Stimulated activated CD4-positive, alpha-beta T cell treated with anti-CD3 and anti-CD28 coated beads, Interleukin-12 subunit alpha, Interleukin-12 subunit beta, amount 100 ng/mL, for 24 hours (primary cell): Measurements from ENCODE around the gene ARMC2.
"Not testable (repeated sequence)": the region's sequence is repeated elsewhere in the genome, so short reads cannot be mapped to it uniquely, and the experiment has no call there.

ENCODE experiments used
- DNase-seq, 2 experiments: peaks; one replicate each; pipeline ENCODE4 v3.0.0-alpha.2; 2020; ENCODE audit warnings: low read depth in 2 of 2

Gene ARMC2

DNA sequence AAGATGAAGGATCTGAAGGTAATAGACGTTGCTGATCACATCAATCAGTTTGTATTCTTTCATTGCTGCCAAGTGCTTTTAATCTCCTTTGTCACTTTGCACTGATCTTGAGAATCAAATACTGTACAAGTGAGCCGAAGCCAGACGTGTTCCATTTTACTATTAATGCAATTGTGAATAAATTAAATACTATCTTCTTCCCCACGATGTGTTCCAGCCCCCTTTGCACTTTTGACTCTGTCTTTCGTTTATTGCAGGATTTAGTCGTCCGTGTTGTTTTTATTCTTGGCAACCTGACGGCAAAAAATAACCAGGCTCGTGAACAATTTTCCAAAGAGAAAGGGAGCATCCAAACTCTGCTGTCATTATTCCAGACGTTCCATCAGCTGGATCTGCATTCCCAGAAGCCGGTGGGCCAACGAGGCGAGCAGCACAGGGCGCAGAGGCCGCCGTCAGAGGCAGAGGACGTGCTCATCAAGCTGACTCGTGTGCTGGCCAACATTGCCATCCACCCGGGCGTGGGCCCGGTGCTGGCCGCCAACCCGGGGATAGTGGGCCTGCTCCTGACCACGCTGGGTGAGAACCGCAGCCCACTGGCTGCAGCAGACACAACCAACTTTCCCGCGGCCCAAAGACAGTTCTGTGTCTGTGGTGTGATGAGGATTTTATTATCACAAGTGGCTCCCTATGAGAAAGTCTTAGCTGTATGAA lies 104.7 kb downstream of the ARMC2 start:
- no peak for DNase-seq

DNA sequence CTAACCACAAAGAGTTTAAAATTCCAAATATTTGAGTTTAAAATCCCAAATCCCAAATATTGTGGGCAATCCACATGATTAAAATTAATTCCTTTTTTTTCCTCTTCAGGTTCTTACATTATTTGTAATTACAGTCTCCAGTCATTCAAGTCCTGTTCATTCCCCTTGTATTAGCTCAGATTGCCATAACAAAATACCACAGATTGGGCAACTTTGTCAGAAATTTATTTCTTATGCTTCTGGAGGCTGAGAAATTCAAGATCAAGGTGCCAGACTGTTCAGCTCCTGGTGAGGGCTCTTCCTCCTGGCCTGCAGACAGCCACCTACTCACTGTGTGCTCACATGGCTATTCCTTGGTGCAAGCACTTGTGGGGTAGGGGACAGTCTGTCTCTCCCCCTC lies 105.5 kb downstream of the ARMC2 start:
- DNase-seq: no peak

DNA sequence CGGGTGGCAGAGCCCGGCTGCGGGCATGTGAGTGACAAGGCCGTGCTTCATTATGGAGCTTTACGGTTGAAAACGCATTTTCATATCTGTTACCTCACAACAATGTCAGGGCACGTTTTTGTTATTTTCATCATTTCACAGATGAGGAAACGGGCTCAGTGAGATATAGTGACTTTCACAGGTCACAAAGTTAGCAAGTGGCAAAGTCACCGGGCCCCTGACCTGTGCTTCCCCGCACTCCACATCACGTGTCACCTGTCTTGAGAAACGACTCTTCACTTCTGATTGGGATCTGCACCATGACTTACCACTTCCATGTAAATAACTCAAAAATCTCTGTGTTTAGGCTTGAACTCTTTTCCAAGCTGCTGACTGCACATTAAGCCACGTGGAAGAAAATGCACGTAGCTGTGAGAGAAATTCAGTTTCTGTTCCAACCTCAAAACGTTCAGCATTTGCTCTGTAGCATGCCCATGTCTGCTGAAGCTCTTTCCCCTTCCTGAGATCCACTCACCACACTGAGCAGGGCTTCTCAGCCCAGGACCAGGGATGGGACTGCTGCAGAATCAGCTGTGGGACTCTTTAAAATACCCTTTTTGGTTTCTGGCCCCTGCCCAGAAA lies 107.2 kb downstream of the ARMC2 start:
- DNase-seq: no peak

DNA sequence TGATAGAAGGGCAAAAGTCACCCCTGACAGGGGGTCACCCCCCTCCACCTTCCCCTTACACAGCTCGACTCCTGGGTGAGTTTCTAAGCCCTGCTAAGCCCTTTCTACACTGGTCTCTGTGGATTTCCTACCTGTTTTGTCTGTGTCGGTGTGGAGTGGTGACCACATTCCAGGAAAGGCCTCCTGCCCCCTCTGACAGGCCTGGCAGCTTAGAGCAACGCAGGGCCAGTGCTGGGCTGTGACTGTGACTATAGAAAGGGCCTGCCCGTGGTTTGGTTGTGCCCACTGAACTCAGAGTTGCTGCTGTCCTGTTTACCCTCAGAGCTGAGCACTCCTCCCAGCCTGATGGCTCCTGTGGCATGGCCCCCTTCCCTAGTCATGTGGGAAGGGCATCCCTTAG lies 109.0 kb downstream of the ARMC2 start:
- no peak for DNase-seq

DNA sequence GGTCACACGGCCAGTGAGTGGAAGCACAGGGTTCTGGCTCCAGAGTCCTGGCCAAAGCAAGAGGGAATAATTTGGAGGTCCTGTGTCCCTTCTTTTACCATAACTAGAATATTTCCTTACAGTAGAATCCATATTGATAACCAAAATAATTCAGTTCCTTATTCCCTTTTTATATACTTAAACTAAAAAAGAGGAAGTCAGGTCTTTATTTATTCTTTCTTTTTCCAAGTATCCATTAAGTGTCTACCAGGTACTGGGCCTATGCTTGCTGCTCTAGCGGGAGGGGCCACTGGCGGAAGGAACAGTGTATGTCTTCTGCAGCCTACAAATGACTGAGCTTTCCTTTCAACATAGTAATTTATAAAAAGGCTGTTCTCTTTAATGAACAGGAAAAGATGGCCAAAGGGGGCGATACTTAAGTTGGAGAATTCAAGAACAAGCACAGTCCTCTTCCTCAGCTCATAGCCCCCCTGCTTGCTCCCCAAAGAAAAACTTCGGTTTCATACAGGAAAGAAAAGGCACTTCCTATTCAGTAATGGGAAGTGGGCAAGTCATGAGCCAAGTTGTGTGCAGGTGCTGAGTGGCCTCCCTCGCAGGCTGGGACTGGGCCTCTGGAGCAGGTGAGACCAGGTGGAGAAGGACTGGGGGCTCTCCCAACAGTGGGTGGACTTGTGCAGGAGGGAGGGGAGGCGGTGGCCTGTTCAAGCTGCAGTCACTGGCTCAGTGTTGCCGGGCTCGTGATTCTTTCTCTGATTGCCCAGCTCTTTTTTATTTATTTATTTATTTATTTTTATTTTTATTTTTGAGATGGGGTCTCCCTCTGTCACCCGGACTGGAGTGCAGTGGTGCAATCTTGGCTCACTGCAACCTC lies 110.9 kb downstream of the ARMC2 start:
- DNase-seq: no peak

DNA sequence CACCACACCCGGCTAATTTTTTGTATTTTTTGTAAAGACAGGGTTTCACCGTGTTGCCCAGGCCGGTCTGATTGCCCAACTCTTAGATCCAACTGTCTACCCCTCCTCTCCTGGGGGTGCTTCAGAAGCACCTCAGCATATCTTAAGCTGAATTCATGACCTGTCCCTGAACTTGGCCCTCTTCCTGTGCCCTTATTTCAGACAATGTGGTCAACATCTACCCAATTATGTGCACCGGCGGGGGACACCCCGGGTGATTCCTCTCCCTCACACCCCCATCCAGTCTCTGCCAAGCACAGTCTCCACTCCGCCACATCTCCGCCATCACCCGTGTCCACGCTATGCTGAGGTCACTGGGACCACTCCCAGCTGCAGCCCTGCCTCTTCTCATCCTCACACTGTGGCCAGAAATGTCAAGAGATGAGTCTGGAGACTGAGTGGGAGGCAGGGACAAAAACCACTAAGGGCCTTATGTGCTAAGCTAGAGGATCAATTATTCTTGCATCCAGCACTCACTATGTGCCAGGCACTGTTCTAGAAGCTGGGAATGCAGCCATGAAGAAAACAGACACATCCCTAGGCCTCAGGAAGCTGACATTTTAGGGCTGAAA lies 111.9 kb downstream of the ARMC2 start:
- DNase-seq: no peak

DNA sequence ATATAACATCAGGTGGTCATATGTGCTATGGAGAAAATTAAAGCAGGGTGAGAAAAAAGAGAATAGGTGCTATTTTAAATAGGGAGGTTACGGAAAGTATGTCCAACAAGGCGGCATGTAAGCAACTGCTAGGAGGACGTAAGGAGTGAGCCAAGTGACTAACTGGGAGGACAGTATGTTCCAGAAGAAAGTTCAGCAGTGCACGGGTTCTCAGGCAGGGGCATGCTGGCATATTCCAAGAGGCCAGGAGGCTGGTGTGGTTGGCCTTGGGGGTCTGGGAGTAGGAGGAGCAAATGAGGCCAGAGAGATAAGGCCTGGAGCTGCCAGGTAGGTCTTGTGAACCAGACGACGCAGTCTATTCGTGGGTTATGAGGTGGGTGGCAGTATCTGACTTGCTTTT lies 112.4 kb downstream of the ARMC2 start:
- no peak for DNase-seq

DNA sequence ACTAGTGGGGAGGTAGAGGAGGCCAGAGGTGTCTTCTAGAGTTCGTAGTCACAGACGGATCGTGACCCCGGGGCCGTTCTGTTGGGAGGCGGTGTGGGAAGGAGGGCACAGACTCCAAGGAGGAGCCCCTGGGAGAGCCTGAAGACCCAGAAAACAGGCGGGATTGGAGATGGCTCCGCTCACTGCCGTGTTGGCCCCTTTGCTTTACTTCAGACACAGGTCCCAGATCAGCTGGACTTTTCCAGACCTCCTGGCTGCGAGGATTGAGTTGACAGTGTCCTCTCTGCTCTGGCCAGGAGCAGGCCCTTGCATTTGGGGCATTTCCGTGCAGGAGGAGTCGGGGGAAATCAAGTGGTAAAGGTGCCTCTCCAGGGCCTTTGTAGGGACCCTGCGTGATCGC lies 112.9 kb downstream of the ARMC2 start:
- no peak for DNase-seq

DNA sequence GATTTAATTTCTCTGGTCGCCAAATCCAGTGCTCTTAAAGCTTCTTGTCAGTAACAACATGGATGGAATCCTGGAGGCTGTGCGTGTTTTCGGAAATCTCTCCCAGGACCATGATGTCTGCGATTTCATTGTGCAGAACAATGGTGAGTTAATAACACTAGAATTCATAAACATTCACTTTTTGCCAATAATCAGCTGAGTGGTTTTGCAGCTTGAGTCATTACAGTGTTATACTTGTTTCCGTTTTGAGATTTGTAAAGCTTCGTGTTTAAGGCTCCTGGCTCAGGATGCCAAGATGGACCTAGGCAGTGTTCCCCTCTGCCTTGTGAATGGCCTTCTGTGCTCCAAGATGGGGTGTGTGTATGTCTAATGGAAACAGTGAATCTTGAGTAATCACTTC lies 113.8 kb downstream of the ARMC2 start:
- DNase-seq: no peak

DNA sequence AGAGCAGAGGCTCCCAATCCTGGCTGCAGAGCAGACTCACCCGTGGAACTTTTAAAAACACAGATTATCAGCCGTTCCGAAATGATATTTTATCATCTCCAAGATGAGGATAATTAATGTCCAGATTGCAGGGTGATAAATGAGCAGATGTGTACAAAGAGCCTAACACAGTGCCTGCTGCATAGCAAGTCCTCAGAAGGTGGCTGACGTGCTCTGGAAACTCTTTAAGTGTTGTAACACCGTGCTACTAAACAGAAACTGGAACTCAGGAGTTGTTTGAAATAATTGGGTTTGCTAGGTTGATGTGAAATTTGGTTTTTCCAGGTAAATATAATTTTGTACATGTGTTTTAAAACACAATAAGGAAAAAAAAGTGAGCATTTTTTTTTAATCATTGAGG lies 118.0 kb downstream of the ARMC2 start:
- DNase-seq: no peak

DNA sequence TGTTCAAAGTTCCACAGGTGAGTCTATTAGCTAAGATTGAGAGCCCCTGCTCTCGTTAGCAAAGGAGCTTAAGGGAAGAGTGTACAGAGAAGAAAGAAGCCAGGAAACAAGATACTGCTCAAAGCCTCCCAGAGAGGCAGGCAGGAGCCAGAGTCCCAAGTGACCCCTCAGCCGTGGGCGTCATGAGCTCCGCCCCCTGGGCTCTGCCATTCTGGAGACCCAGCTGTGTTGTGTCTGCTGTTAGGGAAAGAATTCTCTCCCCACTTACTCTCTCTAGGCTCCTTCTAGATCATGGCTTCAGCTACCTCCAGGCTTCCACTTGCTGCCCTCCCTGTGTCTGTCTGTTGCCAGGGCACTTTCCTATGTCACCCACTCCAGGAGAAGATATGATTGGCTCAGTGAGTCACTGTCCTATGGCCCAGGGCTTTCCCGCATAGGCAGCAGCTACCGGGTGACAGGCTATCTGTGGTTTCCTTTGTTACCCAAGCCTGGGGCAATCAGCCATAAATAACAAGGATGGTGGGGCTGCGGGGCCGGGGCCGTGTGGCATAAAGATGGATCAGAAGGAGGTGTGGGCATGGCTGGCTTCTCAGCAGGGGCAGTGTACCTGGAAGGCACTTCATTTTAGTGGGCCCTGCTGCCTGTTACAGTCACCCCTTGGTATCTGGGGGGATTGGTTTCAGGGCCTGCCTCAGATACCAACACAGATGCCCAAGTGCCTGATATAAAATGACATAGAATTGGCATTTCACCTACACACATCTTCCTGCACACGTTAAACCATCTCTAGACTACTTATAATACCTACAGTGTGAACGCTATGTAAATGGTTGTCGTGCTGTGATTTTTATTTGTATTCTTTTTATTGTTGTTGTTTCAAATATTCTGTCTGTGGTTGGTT lies 118.9 kb downstream of the ARMC2 start:
- no peak for DNase-seq

DNA sequence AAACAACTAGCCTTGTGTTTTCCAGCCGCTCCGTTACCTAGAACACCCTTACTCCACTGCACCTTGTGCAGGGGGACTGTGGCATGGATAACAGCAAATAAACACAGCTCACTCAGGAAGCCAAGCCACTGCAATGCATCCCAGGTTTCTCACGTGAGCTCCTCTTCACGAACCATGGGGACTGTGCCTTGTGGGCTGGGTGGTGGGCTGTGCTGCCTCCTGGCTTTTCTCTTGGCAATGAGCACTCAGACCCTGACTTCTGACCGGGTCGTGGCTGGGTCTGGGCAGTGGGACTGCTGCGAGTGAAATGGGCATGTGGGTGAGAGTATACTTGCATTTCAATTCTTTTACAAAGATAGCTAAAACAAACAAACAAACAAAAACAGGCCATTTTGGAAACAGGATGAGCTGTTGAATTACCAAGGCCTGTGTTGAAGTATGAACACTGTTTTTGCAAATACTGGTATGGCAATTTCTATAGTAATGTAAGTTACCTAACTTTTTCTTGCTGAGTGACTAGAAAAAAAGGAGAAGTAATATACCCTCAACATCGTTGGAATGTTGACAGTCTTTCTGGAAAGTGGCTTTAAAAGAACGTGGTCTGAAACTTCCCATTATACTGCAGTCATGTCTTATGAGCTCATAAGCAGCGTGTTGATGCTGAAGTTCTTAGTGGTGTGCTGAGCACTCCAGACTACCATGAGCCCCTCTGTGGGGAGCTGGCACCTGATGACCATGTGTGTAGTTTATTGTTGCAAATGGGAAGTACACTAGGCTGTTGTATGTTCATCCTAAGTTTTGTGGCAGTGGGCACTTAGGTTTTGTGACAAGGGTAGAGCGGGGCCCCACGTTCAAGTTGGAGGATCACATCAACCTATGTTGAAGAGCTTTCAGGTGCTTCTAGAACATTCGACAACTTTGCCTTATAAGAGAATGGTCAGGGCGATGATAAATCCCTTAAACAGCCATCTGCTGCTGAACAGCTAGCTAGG lies 120.4 kb downstream of the ARMC2 start:
- DNase-seq: no peak

DNA sequence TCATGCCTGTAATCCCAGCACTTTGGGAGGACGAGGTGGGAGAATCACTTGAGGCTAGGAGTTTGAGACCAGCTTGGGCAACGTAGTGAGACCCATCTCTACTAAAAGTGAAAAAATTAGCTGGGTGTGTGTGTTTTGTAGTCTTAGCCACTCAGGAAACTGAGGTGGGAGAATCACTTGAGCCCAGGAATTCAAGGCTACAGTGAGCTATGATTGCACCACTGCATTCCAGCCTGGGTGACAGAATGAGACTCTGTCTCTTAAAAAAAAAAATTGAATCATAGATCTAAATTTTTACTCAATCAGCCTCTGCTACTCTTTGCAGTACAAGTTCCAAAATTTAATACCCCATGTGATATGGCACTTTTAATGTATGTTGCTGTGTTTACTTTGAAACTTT lies 121.6 kb downstream of the ARMC2 start:
- DNase-seq: no peak

DNA sequence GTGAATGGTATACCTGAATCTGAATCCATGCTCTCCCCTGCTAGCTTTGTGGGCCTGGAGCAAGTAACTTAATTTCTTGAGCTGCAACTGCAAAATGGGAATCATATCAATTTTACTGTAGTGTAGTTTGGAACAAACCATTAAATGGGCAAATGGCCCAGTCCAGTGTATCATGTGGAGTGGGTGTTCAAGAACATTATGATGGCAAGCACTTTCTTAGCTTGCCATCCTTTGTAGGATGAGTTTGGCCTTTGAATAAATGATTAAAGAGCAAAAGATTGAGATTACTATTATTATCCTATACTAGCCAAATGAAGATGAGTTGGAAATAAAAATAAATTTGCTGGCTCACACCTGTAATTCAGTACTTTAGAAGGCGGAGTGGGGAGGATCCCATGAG lies 126.0 kb downstream of the ARMC2 start:
- no peak for DNase-seq

DNA sequence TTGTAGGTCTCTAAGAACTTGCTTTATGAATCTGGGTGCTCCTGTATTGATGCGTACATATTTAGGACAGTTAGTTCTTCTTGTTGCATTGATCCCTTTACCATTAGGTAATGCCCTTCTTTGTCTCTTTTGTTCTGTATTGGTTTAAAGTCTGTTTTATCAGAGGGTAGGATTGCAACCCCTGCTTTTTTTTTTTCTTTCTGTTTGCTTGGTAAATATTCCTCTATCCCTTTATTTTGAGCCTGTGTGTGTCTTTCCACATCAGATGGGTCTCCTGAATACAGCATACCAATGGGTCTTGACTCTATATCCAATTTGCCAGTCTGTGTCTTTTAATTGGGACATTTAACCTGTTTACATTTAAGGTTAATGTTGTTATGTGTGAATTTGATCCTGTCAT lies 130.4 kb downstream of the ARMC2 start:
- not testable (repeated sequence) for DNase-seq

DNA sequence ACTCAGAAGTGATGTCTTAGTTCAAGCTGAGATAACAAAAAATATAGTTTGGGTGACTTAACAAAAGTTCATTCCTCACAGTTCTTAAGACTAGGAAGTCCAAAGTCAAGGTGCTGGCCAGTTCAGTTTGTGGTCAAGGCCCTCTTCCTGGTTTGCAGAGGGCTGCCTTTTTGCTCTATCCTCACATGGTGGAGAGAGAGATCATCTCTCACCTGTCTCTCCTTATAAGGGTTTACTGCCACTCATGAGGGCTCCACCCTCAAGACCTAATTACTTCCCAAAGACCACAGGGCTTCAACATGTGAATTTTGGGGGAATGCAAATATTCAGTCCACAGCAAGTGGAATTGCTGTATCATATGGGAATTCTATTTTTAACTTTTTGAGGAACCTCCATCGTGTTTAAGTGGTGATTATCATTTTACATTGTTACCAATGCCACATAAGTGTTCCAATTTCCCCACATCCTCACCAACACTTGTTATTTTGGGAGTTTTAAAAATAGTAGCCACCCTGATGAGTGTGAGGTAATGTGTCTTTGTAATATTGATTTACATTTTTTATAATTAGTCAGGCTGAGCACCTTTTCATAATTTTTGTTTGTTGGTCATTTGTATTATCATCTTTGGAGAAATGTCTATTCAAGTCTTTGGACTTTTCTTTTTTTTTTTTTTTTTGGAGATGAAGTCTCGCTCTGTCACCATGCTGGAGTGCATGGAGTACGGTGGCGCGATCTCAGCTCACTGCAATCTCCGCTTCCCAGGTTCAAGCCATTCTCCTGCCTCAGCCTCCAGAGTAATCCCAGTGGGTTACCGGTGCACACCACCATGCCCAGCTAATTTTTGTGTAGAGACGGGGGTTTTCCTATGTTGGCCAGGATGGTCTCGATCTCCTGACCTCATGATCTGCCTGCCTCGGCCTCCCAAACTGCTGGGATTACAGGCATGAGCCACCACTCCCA lies 134.2 kb downstream of the ARMC2 start:
- DNase-seq: no peak

DNA sequence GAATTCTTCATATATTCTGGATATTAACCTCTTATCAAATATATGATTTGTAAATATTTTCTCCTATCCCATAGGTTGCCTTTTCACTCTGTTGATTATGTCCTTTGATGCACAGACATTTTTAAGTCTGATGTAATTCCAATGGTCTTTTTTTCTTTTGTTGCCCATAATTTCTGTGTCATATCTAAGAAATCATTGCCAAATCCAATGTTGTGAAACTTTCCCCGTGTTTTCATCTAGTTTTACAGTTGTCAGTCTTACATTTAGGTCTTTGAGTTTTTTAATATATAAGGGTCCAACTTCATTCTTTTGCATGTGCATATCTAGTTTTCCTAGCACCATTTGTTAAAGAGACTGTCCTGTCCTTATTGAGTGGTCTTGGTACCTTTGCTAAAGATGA lies 134.9 kb downstream of the ARMC2 start:
- DNase-seq: no peak

DNA sequence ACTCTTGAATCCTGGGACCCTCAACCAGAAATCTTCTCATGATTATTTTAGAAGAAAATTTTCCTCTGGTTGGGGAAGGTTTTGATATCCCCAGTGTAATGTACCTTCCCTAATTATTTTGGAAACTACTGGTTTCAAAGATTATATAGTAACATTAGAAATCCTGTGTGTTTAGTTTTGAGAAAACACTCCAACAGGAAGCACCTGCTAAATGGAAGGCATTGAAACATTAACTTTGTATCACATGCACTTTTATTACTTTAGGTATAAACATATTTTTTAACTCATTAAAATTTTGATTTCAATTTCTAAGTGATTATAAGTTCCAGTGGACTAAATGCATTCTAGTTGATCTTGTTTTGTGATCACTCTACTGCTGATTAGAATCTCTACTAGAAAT lies 137.1 kb downstream of the ARMC2 start:
- DNase-seq: no peak

DNA sequence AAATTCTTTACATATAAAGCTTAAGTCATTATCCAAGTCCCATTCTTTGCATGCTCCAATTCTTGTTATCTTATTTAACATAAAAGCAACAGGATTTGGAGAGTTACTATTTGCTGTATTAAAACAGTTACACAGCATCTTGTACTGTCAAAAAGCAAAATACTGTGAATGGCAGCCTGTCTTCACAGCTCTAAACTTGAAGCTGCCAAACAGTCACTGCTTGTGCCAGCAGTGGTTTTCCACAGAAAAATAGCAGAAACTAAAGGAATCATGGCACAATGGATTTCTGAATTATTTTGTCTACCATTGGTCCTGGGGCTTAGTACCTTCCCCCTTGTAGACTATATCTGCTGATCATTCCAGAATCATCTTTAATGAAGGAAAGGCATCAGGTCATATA lies 138.9 kb downstream of the ARMC2 start:
- no peak for DNase-seq
